DMS153 (cell line): ENCODE results near the gene REXO1.
"Not testable (repeated sequence)": the region's sequence is repeated elsewhere in the genome, so short reads cannot be mapped to it uniquely, and the experiment has no call there.

Source experiments
- DNase-seq: peaks from one replicate; lab custom pipeline; 2025; lab: John Stamatoyannopoulos, UW

The REXO1 gene

GRCh38 chr19:1813192-1814182 lies 34.8 kb downstream of the REXO1 start:
- DNase-seq = no peak

- peak; percentile 77 for DNase-seq
Measured at GRCh38 chr19:1812426-1813191, 35.7 kb downstream of the REXO1 start.

- no peak for DNase-seq
Measured at GRCh38 chr19:1811942-1812425, 36.3 kb downstream of the REXO1 start, which contains the start of gene ATP8B3. Gene ATP8B3 (minus strand): TSS chr19:1812276. CDS start chr19:1811736, 540 bp downstream.

- DNase-seq = no peak
Measured at GRCh38 chr19:1811472-1811894, 36.8 kb downstream of the REXO1 start.

GRCh38 chr19:1810439-1811160 lies 37.7 kb downstream of the REXO1 start:
- no peak for DNase-seq

- DNase-seq = no peak
Measured at GRCh38 chr19:1809678-1810077, 38.6 kb downstream of the REXO1 start.

- DNase-seq = no peak
Measured at GRCh38 chr19:1808395-1808731, 39.9 kb downstream of the REXO1 start.

GRCh38 chr19:1807695-1808394 lies 40.4 kb downstream of the REXO1 start:
- no peak for DNase-seq

GRCh38 chr19:1807030-1807694 lies 41.1 kb downstream of the REXO1 start:
- no peak for DNase-seq

GRCh38 chr19:1806184-1807029 lies 41.9 kb downstream of the REXO1 start:
- no peak for DNase-seq

GRCh38 chr19:1805401-1806183 lies 42.7 kb downstream of the REXO1 start:
- DNase-seq = no peak

GRCh38 chr19:1804858-1805257 lies 43.4 kb downstream of the REXO1 start:
- DNase-seq = no peak

GRCh38 chr19:1799695-1800342 lies 48.5 kb downstream of the REXO1 start:
- no peak for DNase-seq

GRCh38 chr19:1797313-1797712 lies 51.0 kb downstream of the REXO1 start:
- DNase-seq = not testable (repeated sequence)

- no peak for DNase-seq
Measured at GRCh38 chr19:1796395-1797142, 51.7 kb downstream of the REXO1 start.

- DNase-seq = no peak
Measured at GRCh38 chr19:1794424-1795172, 53.7 kb downstream of the REXO1 start.

GRCh38 chr19:1791879-1792278 lies 56.4 kb downstream of the REXO1 start:
- DNase-seq = no peak
